SK-N-SH (cell line): Measurements from ENCODE around the gene NAT8L. TPM values are rescaled to one million over a fixed set of nuclear protein-coding genes. Genes with fewer than 3 reads are reported as not detected.

Experiments
- CTCF ChIA-PET: fragments of 300-600, 350-600 bp; formaldehyde crosslinking; extraction: SDS; loops from one replicate; lab custom pipeline; 2021; lab: Yijun Ruan, JAX
- POLR2A ChIA-PET: fragments of 350-600 bp; sonication (Branson Sonifier 250); formaldehyde crosslinking; extraction: SDS; loops from one replicate; lab custom pipeline; 2020; ENCODE audit warnings: antibody characterized with exemption, inconsistent platforms; lab: Yijun Ruan, JAX
- DNase-seq: peaks from one replicate; pipeline ENCODE4 v3.0.0; 2012
- H2AFZ ChIP-seq: fragments of 200-600 bp; sonication (generic); 2 replicates; pipeline ENCODE4 v1.8.1; 2016; ENCODE audit warnings: antibody characterized with exemption, mild to moderate bottlenecking, low read depth
- H3F3A ChIP-seq: fragments of 200-600 bp; sonication (generic); replicated peaks from 2 replicates; pipeline ENCODE3; 2016; ENCODE audit warnings: antibody characterized with exemption, mild to moderate bottlenecking; ENCODE audit not compliant: insufficient read depth
- H3K27ac ChIP-seq, 2 experiments: fragments of 200-500 bp in 1 of 2; fragments of 200-600 bp in 1 of 2; sonication (Bioruptor generic) in 1 of 2; sonication (generic), shearing (Covaris generic) in 1 of 2; 2 replicates each; pipeline versions ENCODE4 v1.5.1 to v1.6.1; 2014 to 2016; ENCODE audit warnings: low read depth in 2 of 2, inconsistent platforms in 1 of 2, low read length in 1 of 2, mild to moderate bottlenecking in 1 of 2, mixed read lengths in 1 of 2
- H3K27me3 ChIP-seq: fragments of 200-600 bp; sonication (generic), shearing (Covaris generic); 2 replicates; pipeline ENCODE4 v1.6.1; 2016; ENCODE audit warnings: mixed run types; ENCODE audit not compliant: insufficient read depth
- H3K36me3 ChIP-seq, 2 experiments: fragments of 200-500 bp in 1 of 2; fragments of 200-600 bp in 1 of 2; sonication (Bioruptor generic) in 1 of 2; sonication (generic) in 1 of 2; replicated peaks in 1 of 2; 2 replicates each; pipeline versions ENCODE3 to v1.5.1; 2014 to 2016; ENCODE audit warnings: low read length in 1 of 2, mild to moderate bottlenecking in 1 of 2; ENCODE audit not compliant: insufficient read depth in 2 of 2, control insufficient read depth in 1 of 2
- H3K4me1 ChIP-seq, 2 experiments: fragments of 200-500 bp in 1 of 2; fragments of 200-600 bp in 1 of 2; sonication (Bioruptor generic) in 1 of 2; sonication (generic), shearing (Covaris generic) in 1 of 2; 2 replicates each; pipeline versions ENCODE4 v1.5.1 to v1.6.1; 2014 to 2016; ENCODE audit warnings: low read depth in 1 of 2, low read length in 1 of 2, mixed run types in 1 of 2; ENCODE audit not compliant: insufficient read depth in 2 of 2, control insufficient read depth in 1 of 2
- H3K4me2 ChIP-seq: fragments of 200-600 bp; sonication (generic), shearing (Covaris generic); 2 replicates; pipeline ENCODE4 v1.6.1; 2017; ENCODE audit warnings: mixed run types
- H3K4me3 ChIP-seq, 2 experiments: fragments of 200-500 bp in 1 of 2; fragments of 200-600 bp in 1 of 2; sonication (Bioruptor generic) in 1 of 2; sonication (generic), shearing (Covaris generic) in 1 of 2; 2 replicates each; pipeline versions ENCODE4 v1.5.1 to v1.8.1; 2014 to 2016; ENCODE audit warnings: low read depth in 2 of 2, inconsistent platforms in 1 of 2, low read length in 1 of 2, mild to moderate bottlenecking in 1 of 2, mixed read lengths in 1 of 2, moderate library complexity in 1 of 2
- H3K79me2 ChIP-seq: fragments of 200-600 bp; sonication (generic); 2 replicates; pipeline ENCODE4 v1.8.1; 2017; ENCODE audit warnings: mild to moderate bottlenecking; ENCODE audit not compliant: insufficient read depth
- H3K9ac ChIP-seq: fragments of 200-600 bp; sonication (generic); 2 replicates; pipeline ENCODE4 v1.6.1; 2017; ENCODE audit warnings: mixed run types
- H3K9me2 ChIP-seq: fragments of 200-600 bp; sonication (generic); 2 replicates; pipeline ENCODE4 v1.6.1; 2017; ENCODE audit warnings: mixed run types
- H3K9me3 ChIP-seq: fragments of 200-600 bp; sonication (generic); 2 replicates; pipeline ENCODE4 v1.6.1; 2017; ENCODE audit warnings: mixed run types, mild to moderate bottlenecking, moderate library complexity
- H4K20me1 ChIP-seq: fragments of 200-600 bp; sonication (generic); 2 replicates; pipeline ENCODE4 v1.6.1; 2017; ENCODE audit warnings: mild to moderate bottlenecking, mixed run types; ENCODE audit not compliant: insufficient read depth
- CHD2 ChIP-seq: fragments of 150-350 bp; IDR thresholded peaks from 2 replicates; pipeline ENCODE4 v1.6.1; 2018; ENCODE audit warnings: low read length; ENCODE audit not compliant: partially characterized antibody
- ELF1 ChIP-seq: IDR thresholded peaks from 2 replicates; pipeline ENCODE4 v1.4.0; 2012
- EP300 ChIP-seq, 2 experiments: IDR thresholded peaks; 2 replicates each; pipeline versions ENCODE4 v1.4.0 to v1.6.1; 2012; ENCODE audit warnings: borderline replicate concordance in 1 of 2, low read depth in 1 of 2, low read length in 1 of 2
- EZH2phosphoT487 ChIP-seq: fragments of 200-600 bp; sonication (generic); IDR thresholded peaks from 2 replicates; pipeline ENCODE4 v1.6.1; 2017; ENCODE audit warnings: low read depth, mixed run types, mild to moderate bottlenecking, antibody characterized with exemption, moderate library complexity, borderline replicate concordance
- FOSL2 ChIP-seq: IDR thresholded peaks from 2 replicates; pipeline ENCODE4 v1.4.0; 2012; ENCODE audit warnings: low read depth, mild to moderate bottlenecking, moderate library complexity, borderline replicate concordance
- FOXM1 ChIP-seq: IDR thresholded peaks from 2 replicates; pipeline ENCODE4 v1.4.0; 2012; ENCODE audit warnings: low read depth, mild to moderate bottlenecking
- JUND ChIP-seq: IDR thresholded peaks from 2 replicates; pipeline ENCODE4 v1.4.0; 2012
- MAX ChIP-seq: IDR thresholded peaks from 2 replicates; pipeline ENCODE4 v1.4.0; 2012; ENCODE audit warnings: low read depth
- MXI1 ChIP-seq: IDR thresholded peaks from 2 replicates; pipeline ENCODE4 v1.6.1; 2012; ENCODE audit warnings: mild to moderate bottlenecking, low read depth, low read length, improper control_type of control experiment
- POLR2AphosphoS5 ChIP-seq: IDR thresholded peaks from 2 replicates; pipeline ENCODE4 v1.6.1; 2012; ENCODE audit warnings: low read depth, low read length
- RAD21 ChIP-seq: IDR thresholded peaks from 2 replicates; pipeline ENCODE4 v1.6.1; 2012; ENCODE audit warnings: mild to moderate bottlenecking, low read length
- RCOR1 ChIP-seq: fragments of 150-350 bp; IDR thresholded peaks from 2 replicates; pipeline ENCODE4 v1.6.1; 2017; ENCODE audit warnings: antibody characterized with exemption, low read length
- REST ChIP-seq: IDR thresholded peaks from 2 replicates; pipeline ENCODE4 v1.6.1; 2012; ENCODE audit warnings: mild to moderate bottlenecking, low read depth, low read length, moderate library complexity
- SIN3A ChIP-seq: IDR thresholded peaks from 2 replicates; pipeline ENCODE4 v1.6.1; 2012; ENCODE audit warnings: low read depth, mild to moderate bottlenecking, low read length, moderate library complexity, borderline replicate concordance
- TCF12 ChIP-seq: IDR thresholded peaks from 2 replicates; pipeline ENCODE4 v1.4.0; 2012
- TEAD4 ChIP-seq: IDR thresholded peaks from 2 replicates; pipeline ENCODE4 v1.4.0; 2012; ENCODE audit warnings: mild to moderate bottlenecking, borderline replicate concordance; ENCODE audit not compliant: insufficient read depth
- USF2 ChIP-seq: fragments of 150-350 bp; IDR thresholded peaks from 2 replicates; pipeline ENCODE4 v1.6.1; 2017; ENCODE audit warnings: antibody characterized with exemption, low read length, low read depth, borderline replicate concordance
- WGBS: methylation state at CpG from one replicate; pipeline ENCODE4 v1.1.6; 2017; ENCODE audit warnings: low lambda C conversion rate; 5-methylcytosine and 5-hydroxymethylcytosine counted together
- polyA plus RNA-seq, 3 experiments: library from polyadenylated mRNA; depleted of rRNA; stranded (reverse); fragments of >200 nt; gene quantifications; 2 replicates each; pipeline ENCODE4 v1.2.3, GENCODE V29; 2012

The NAT8L gene
- polyA plus RNA-seq, 1 of the 3 experiments (the other 2 are of a cell fraction): 0.43 TPM

- Histone ChIP-seq H3F3A (no peaks in the 10 kb centered on the region), H3K9ac (no peak overlapping the region), H3K27ac (no peak overlapping the region), H3K4me3 (no peak overlapping the region), H3K4me1 (peaks cover 0 to 22% of the 10 kb centered on the region in 2 experiments; a peak in 1 of 4 replicates), H3K9me2 (no peaks in the 10 kb centered on the region), H3K9me3 (no peaks in the 10 kb centered on the region), H3K4me2 (no peak overlapping the region), H2AFZ (no peak overlapping the region), H3K27me3 (no peaks in the 10 kb centered on the region), H3K79me2 (no peaks in the 10 kb centered on the region), H4K20me1 (no peaks in the 10 kb centered on the region), H3K36me3 (no peaks in the 10 kb centered on the region)
- DNase-seq: peak; percentile 24
- POLR2A ChIA-PET: interaction anchor here (0.6 to 1.3 kb wide), 2 partner anchors 9 to 77 kb away, joined by 4 to 5 read pairs; no protein-coding TSS in a partner anchor
- CTCF ChIA-PET: no interaction called here
- WGBS: 84% methylated on average over 16 of the region's 40 CpGs
- TF ChIP-seq SIN3A (no peak), REST (no peak), JUND (no peak), RCOR1 (no peak), USF2 (no peak), EZH2phosphoT487 (no peak), RAD21 (no peak)
These were observed 5.3 kb downstream of the NAT8L start for GRCh38 chr4:2064276-2064991.

GRCh38 chr4:2065106-2065930, 6.2 kb downstream of the NAT8L start:
- no peak overlapping the region for H3K4me2 ChIP-seq
- WGBS: 86% methylated on average over 22 of the region's 24 CpGs
- H3K79me2 ChIP-seq: no peaks in the 10 kb centered on the region
- H2AFZ ChIP-seq: no peak overlapping the region
- no peaks in the 10 kb centered on the region for H3F3A ChIP-seq
- H3K9ac ChIP-seq: no peak overlapping the region
- H3K36me3 ChIP-seq: no peaks in the 10 kb centered on the region
- H3K27me3 ChIP-seq: no peaks in the 10 kb centered on the region
- no peak overlapping the region for H3K4me3 ChIP-seq
- POLR2A ChIA-PET: no interaction called here
- H3K4me1 ChIP-seq: peaks cover 0 to 21% of the 10 kb centered on the region in 2 experiments; a peak in 1 of 4 replicates
- DNase-seq: peak; percentile 40
- no peaks in the 10 kb centered on the region for H3K9me2 ChIP-seq
- no peak overlapping the region; a peak in 1 of 4 replicates for H3K27ac ChIP-seq
- CTCF ChIA-PET: no interaction called here
- H3K9me3 ChIP-seq: no peaks in the 10 kb centered on the region
- H4K20me1 ChIP-seq: no peaks in the 10 kb centered on the region
- TF ChIP-seq TEAD4 (no peak), USF2 (no peak), TCF12 (no peak), FOXM1 (no peak), SIN3A (no peak), ELF1 (no peak), MXI1 (no peak), POLR2AphosphoS5 (no peak), MAX (no peak), RCOR1 (no peak), EP300 (IDR thresholded peaks at IDR 0.05; ENCODE audit: borderline replicate concordance in 1 of 2, low read depth in 1 of 2, low read length in 1 of 2) (no peak), JUND (no peak), CHD2 (no peak), FOSL2 (no peak)
